Ascending aorta (tissue), 2 donors: ENCODE data around the gene ITPK1. TPM values are rescaled to one million over a fixed set of nuclear protein-coding genes. Genes with fewer than 3 reads are reported as not detected.

Source experiments
- DNase-seq, 2 donors: peaks; one replicate each; pipeline ENCODE4 v3.0.0-alpha.2; 2019; ENCODE audit warnings: low spot score in 2 of 2
- H3K27ac ChIP-seq, 2 donors: fragments of 200-600 bp; sonication (generic); one replicate each; pipeline ENCODE4 v1.5.1; 2016 to 2017; ENCODE audit warnings: mild to moderate bottlenecking in 1 of 2
- H3K27me3 ChIP-seq: fragments of 200-600 bp; sonication (generic); one replicate; pipeline ENCODE4 v1.5.1; 2017
- H3K36me3 ChIP-seq, 2 donors: fragments of 200-600 bp; sonication (generic); one replicate each; pipeline ENCODE4 v1.5.1; 2016
- H3K4me1 ChIP-seq, 2 donors: fragments of 200-600 bp; sonication (generic); one replicate each; pipeline ENCODE4 v1.5.1; 2016 to 2017; ENCODE audit warnings: mild to moderate bottlenecking in 1 of 2
- H3K4me3 ChIP-seq, 2 donors: fragments of 200-600 bp; sonication (generic); one replicate each; pipeline ENCODE4 v1.5.1; 2016 to 2017; ENCODE audit warnings: mild to moderate bottlenecking in 1 of 2
- H3K9me3 ChIP-seq, 2 donors: fragments of 200-600 bp; sonication (generic); one replicate each; pipeline ENCODE4 v1.5.1; 2016
- intact Hi-C: fragments of 100-400 bp; cut with DNase I; formaldehyde crosslinking; loops from one replicate; pipeline ENCODE4 v1.15.1; 2023
- total RNA-seq: library from RNA; depleted of rRNA; stranded (reverse); fragments of >200 nt; gene quantifications from one replicate; pipeline ENCODE4 v1.1.0, GENCODE V29; 2016
- TF ChIP-seq, protein P1 (sequence below), 3 experiments: fragments of 200-600 bp in 2 of 3; fragments of 450-650 bp in 1 of 3; sonication (generic) in 2 of 3; IDR thresholded peaks; one replicate each; pipeline ENCODE4 v1.5.1; 2016 to 2019; ENCODE audit warnings: antibody characterized with exemption in 3 of 3, mild to moderate bottlenecking in 1 of 3, moderate library complexity in 1 of 3

The ITPK1 gene
- total RNA-seq, 1 donor from 2014 or later: 85.3 TPM

DNA sequence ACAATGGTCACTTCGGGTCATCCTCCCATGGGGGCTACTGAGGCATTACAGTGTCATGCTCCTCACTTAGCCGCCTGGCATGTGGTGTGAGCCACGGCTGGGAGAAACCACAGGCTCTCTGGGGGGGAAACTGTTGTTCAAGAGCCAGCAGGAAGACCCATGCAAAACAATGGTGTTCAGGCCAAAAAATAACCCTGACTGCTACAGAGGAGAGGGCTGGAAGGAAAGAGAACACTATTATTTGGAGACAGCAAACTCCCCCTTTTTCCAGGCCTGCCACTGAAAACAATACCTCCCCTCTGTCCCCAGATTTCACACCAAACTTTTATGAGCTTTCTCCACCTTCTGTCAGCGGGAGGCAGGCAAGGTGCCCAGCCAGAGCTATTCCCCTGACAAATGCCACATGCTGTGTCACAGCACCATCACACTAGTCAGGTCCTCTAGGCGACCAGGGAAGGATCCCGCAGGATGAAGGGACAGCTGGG, 109.1 kb downstream of the ITPK1 start:
- TF ChIP-seq, protein P1, sequence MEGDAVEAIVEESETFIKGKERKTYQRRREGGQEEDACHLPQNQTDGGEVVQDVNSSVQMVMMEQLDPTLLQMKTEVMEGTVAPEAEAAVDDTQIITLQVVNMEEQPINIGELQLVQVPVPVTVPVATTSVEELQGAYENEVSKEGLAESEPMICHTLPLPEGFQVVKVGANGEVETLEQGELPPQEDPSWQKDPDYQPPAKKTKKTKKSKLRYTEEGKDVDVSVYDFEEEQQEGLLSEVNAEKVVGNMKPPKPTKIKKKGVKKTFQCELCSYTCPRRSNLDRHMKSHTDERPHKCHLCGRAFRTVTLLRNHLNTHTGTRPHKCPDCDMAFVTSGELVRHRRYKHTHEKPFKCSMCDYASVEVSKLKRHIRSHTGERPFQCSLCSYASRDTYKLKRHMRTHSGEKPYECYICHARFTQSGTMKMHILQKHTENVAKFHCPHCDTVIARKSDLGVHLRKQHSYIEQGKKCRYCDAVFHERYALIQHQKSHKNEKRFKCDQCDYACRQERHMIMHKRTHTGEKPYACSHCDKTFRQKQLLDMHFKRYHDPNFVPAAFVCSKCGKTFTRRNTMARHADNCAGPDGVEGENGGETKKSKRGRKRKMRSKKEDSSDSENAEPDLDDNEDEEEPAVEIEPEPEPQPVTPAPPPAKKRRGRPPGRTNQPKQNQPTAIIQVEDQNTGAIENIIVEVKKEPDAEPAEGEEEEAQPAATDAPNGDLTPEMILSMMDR (IDR thresholded peaks at IDR 0.05): no peak
- Histone ChIP-seq H3K4me1 (peaks cover 8 to 41% of the 10 kb centered on the region in 2 donors), H3K27ac (peak overlapping the region; percentile 37 to 49), H3K9me3 (no peaks in the 10 kb centered on the region), H3K27me3 (no peaks in the 10 kb centered on the region), H3K4me3 (no peak overlapping the region), H3K36me3 (no peaks in the 10 kb centered on the region)
- intact Hi-C loops: loop anchor here (2.0 kb wide), 2 partner anchors 20 to 36 kb away; no protein-coding TSS in a partner anchor
- no peak for DNase-seq

DNA sequence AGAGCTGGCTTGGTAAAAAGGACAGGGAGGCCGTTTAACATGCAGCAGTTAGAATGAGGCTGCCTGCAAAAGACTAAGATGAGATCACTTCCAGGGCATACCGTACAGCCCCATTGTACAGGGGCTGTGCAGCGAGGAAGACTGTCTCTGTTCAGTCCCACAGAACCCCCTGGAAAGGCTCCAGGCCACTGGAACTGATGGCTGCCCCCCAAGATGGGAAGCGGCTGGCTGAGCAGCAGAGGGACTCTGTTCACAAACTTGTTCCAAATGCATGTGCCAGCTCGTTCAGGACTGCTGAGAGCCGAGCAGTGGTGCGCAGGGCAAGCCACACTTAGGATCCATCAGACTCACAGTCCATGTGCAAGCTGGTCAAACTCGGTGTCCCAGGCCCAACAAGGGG, 109.9 kb downstream of the ITPK1 start:
- TF ChIP-seq, protein P1 (IDR thresholded peaks at IDR 0.05): no peak
- DNase-seq: no peak
- no peaks in the 10 kb centered on the region for H3K27me3 ChIP-seq
- peak overlapping the region in 1 of 2 donors; percentile 22 for H3K27ac ChIP-seq
- H3K4me1 ChIP-seq: peaks cover 8 to 41% of the 10 kb centered on the region in 2 donors
- no peak overlapping the region for H3K4me3 ChIP-seq
- no peaks in the 10 kb centered on the region for H3K36me3 ChIP-seq
- H3K9me3 ChIP-seq: no peaks in the 10 kb centered on the region
- intact Hi-C loops: loop anchor here (2.0 kb wide), 2 partner anchors 19 to 37 kb away; no protein-coding TSS in a partner anchor

DNA sequence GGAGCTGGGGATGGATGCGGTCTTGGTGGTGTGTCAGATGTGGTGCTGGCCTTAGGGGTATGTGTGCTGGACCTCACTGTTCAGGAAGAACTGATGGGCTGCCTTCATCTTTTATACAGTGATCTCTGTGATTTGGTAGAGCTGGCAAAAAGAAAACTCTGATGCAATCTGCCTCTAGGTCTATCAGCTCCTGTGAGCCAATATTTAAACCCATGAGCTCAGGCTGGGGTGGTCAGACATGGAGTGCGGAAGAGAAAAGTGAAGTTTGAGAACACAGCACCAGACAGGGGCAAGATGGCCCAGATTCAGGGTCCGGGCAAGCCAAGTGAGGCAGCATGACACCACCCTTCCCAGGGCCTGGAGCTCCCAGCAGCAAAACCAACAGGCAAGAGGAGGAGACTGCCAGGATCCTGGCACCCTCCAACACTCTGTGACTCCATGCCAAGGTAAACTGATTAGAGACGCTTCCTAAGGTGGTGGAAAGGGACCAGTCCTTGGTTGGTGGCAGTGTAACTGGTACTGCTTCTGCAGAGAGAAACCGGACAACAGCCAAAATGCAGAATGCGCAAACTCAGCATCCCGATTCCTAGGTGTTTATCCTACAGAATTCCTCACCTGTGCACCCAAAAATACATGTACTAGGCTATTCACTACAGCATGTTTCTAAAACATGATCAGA, 110.5 kb downstream of the ITPK1 start:
- TF ChIP-seq, protein P1 (IDR thresholded peaks at IDR 0.05): no peak
- Histone ChIP-seq H3K4me3 (no peak overlapping the region), H3K36me3 (no peaks in the 10 kb centered on the region), H3K9me3 (no peaks in the 10 kb centered on the region), H3K4me1 (peaks cover 8 to 41% of the 10 kb centered on the region in 2 donors), H3K27me3 (no peaks in the 10 kb centered on the region), H3K27ac (peak overlapping the region in 1 of 2 donors; percentile 46)
- intact Hi-C loops: no loop called here
- no peak for DNase-seq

DNA sequence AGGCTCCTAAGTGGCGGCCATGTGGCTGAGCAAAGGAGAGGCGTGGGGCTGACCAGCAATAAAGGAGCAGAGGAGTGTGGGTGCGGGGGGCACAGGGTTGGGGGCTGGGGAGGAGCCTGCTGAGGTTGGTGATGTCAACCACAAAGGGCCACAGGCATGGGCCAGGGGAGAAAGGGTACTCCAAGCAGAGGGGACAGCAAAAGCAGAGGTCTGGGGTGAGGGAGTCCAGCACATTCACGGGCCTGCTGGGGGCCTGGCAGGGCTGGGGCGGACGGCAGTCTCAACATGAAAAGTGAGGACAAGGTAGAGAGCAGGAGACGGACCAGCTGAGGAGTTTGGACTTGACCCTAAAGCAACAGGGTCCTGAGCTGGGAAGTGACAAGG, 111.0 kb downstream of the ITPK1 start:
- Histone ChIP-seq H3K27ac (peak overlapping the region in 1 of 2 donors; percentile 46), H3K4me3 (no peak overlapping the region)

DNA sequence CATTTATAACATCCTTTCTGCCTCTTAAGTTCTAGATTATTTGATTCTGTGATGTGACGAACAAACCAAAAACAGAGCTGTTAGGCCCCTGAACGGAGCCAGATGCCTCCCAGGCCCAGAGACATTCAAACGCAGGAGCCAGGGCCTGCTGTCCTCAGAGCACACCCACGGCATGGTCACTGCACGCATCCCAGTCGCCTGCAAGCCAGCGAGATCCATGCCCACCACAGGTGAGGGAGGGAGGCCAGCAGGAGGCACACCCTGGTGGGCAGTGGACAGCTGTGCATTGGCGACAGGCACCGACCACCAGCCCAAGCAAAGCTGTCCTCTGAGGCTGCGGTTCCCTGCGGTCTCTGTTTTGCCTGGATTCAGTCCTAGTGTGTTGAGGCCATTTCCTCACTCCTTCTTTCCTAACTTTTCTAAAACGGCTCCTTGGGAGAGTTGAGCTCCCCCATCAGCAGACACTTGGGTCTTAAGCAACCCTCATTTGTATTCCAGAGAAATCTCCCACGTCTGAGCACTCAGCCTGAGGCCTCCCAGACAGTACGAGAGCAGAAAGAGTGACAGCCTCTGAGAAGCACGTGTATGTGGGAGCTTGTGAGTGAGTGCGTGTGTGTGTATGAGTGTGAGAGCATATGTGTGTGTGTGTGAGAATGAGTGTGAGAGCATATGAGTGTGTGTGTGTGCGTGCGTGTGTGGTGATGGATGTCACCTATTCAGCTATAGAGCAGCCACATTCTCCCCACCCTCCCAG, 111.6 kb downstream of the ITPK1 start:
- no peaks in the 10 kb centered on the region for H3K36me3 ChIP-seq
- no peak overlapping the region for H3K27ac ChIP-seq
- TF ChIP-seq, protein P1 (IDR thresholded peaks at IDR 0.05): no peak
- peaks cover 8 to 41% of the 10 kb centered on the region in 2 donors for H3K4me1 ChIP-seq
- DNase-seq: no peak
- no peak overlapping the region for H3K4me3 ChIP-seq
- no peaks in the 10 kb centered on the region for H3K9me3 ChIP-seq
- H3K27me3 ChIP-seq: no peaks in the 10 kb centered on the region
- intact Hi-C loops: no loop called here

More for the DNA sequence above, 111.0 kb downstream of the ITPK1 start:
- no peaks in the 10 kb centered on the region for H3K36me3 ChIP-seq
- no peak for DNase-seq
- no peaks in the 10 kb centered on the region for H3K9me3 ChIP-seq
- no peaks in the 10 kb centered on the region for H3K27me3 ChIP-seq
- TF ChIP-seq, protein P1 (IDR thresholded peaks at IDR 0.05): no peak
- intact Hi-C loops: no loop called here
- H3K4me1 ChIP-seq: peaks cover 8 to 41% of the 10 kb centered on the region in 2 donors
